ENCODE measurements around the gene AVPI1.
"Not testable (repeated sequence)": the region's sequence is repeated elsewhere in the genome, so short reads cannot be mapped to it uniquely, and the experiment has no call there.

Gene AVPI1

GRCh38 chr10:97711640-97712572, 24.9 kb upstream of the AVPI1 start:
- FAIRE-seq: no peak

DNA sequence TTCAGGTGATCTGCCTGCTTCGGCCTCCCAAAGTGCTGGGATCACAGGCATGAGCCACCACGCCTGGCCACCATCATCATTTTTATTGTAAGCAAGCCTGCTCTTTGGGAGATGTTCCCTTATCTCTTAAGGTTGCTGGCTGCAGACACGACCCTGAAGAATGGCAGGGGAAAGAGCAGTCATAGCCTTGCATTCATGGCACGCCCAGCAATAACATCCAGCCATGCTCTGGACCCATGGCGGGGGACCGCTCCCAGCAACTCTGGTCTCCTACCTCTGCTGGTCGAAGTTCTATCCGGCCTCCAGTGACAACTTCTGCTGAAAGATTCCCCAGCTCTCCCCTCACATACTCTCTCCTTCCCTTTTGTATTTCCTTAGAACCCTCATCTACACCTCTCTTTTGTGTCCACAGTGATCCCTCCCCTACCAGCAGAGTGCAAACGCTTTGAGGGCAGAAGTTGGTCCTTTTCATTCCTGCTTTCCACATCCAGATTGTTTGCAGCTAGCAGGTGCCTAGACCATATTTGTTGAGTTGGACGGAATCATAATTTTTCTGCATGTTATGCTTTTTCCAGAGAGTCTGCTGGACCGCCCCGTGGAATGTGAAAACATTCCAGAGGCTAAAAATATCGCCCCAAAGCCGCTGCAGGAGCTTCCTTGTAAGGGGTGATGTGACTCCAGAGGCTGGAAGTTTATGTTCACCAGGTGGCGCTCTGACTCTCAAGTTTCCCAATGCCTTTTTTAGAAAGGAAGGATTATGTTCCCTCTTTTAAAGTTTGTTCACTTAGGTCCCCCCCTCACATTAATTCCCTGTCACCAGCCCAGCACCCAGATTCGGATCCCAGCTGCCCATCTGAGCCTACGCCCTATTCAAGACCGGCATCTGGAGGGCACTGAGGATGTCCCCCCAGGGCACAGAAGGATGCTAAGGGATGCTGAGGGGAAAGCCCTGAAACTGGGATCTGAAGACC, 22.2 kb upstream of the AVPI1 start:
- FAIRE-seq: no peak

- no peak for FAIRE-seq
Measured at GRCh38 chr10:97708167-97708566, 21.1 kb upstream of the AVPI1 start.

DNA sequence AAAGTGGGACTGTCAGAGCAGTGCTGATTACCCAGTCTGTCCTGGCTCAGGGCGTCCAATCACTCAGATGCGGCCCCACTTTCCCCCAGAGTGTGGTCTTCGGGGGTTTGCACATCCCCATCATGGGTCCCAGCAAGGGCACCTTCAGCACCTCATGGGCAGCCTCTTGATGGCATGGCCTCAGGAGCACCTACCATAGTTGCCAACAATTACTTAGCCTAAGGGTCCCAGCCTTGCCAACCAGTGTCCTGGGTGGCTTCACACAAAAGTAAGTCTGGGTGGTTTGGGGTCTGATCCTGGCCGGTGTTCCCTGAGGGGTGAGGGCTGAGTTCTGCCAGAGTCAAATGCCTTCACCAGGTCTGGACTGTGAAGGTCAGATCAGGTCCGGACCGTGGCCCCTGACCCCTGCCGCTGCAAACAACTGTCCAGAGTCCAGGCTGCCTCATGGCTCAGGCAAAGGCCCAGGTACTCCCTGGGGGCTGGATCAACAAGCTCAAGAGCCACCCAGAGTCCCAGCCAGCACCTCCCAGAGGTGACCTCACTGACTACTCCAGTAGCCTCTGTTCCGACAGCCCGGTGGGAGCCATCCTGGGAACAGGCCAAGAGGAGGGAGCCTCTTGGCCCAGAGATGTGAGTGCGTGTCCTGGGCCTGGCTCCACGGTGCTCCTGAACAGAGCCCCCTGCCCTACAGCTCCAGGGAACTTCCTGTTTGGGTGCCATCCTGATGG, 20.3 kb upstream of the AVPI1 start:
- no peak for FAIRE-seq

GRCh38 chr10:97705006-97705670, 18.1 kb upstream of the AVPI1 start:
- FAIRE-seq: no peak

GRCh38 chr10:97704341-97704740, 17.3 kb upstream of the AVPI1 start:
- no peak for FAIRE-seq

GRCh38 chr10:97703398-97704067, 16.5 kb upstream of the AVPI1 start:
- no peak for FAIRE-seq

- peak; percentile 37 for FAIRE-seq
Measured at GRCh38 chr10:97701438-97702069, 14.5 kb upstream of the AVPI1 start.

DNA sequence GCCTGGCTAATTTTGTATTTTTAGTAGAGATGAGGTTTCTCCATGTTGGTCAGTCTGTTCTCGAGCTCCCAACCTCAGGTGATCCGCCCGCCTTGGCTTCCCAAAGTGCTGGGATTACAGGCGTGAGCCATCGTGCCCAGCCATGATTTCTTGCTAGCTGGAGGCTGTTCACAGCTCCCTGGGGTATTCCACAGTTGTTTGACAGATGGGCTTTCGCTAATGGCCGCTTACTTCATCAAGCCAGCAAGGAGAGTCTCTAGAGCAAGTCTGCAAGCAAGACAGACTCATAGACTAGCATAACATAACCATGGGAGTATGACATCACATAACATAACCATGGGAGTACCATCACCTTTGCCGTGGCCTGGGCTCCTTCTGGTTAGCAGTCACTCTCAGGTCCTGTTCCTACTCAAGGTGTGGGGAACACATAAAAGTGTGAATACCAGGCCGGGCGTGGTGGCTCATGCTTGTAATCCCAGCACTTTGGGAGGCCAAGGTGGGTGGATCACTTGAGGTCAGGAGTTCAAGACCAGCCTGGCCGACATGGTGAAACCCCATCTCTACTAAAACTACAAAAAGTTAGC, 11.1 kb upstream of the AVPI1 start:
- FAIRE-seq: not testable (repeated sequence)

- FAIRE-seq: no peak
Measured at GRCh38 chr10:97690133-97690532, 3.1 kb upstream of the AVPI1 start.

- no peak for FAIRE-seq
Measured at GRCh38 chr10:97689559-97690020, 2.5 kb upstream of the AVPI1 start.

GRCh38 chr10:97687785-97688781, 1.0 kb upstream of the AVPI1 start:
- no peak for FAIRE-seq

GRCh38 chr10:97686301-97686961, 610 bp downstream of the AVPI1 start:
- no peak for FAIRE-seq

DNA sequence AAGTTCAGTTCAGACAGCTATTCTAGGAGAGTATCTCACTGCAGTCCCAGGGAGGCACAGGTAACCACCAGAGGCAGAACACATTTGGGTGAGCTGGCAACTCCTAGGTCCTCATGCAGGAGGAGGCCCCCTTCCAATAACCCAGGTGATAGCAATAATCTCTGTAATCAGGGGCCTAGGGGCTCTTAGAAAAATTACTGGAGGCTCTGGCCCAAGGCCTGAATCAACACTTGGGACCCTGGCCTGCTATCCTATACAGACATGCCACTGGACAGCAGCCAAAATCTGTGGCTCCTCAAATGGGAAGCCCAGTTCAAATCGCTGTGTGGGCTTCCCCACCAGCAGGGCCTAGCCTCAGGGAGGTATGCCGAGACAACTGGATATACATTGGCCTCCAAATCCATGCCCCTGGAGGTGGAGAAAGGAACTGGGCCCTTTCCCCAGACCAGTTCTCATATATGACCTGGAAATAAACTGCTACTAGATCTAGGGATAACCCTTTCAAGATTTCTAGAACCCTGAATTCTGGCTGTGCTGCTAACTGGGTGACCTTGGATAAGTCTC, 1.6 kb downstream of the AVPI1 start:
- FAIRE-seq: no peak

DNA sequence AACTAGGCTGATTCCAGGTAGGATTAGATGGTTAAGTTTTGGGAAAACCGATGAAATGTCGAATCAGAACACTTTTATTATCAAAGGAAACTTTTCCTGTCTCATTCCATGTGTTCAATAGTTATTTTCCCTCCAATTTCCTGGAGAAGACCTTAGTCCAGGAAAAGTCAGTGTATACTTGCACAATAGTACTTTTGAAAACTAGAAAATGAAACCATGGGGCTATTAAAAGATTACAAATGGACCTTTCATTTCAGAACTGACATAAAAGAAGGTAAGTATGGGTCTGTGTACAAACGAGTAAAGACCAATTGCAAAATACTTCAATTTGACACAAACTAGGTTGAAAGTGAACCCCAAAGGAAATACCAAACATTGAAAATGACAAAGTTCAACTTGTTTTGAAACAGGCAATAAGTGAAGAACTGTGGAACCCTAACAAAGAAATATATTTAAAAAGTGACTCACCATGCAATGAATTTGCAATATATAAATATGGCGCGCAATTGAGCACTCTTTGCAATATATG, 2.1 kb downstream of the AVPI1 start:
- no peak for FAIRE-seq

DNA sequence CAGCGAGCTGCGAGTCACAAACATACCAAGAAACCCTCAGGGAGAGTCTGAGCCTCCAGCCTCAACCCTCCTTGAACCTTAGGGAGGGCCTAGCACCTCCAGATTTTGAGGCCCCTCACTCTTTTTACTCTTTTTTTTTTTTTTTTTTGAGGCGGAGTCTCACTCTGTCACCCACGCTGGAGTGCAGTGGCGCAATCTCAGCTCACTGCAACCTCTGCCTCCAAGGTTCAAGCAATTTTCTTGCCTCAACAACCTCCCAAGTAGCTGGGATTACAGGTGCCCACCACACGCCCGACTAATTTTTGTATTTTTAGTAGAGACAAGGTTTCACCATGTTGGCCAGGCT, 2.7 kb downstream of the AVPI1 start:
- not testable (repeated sequence) for FAIRE-seq

GRCh38 chr10:97683556-97684367, 3.3 kb downstream of the AVPI1 start:
- FAIRE-seq: no peak

All from TTC549 (cell line).